ENCODE measurements around the gene PLXDC1.

The PLXDC1 gene

DNA sequence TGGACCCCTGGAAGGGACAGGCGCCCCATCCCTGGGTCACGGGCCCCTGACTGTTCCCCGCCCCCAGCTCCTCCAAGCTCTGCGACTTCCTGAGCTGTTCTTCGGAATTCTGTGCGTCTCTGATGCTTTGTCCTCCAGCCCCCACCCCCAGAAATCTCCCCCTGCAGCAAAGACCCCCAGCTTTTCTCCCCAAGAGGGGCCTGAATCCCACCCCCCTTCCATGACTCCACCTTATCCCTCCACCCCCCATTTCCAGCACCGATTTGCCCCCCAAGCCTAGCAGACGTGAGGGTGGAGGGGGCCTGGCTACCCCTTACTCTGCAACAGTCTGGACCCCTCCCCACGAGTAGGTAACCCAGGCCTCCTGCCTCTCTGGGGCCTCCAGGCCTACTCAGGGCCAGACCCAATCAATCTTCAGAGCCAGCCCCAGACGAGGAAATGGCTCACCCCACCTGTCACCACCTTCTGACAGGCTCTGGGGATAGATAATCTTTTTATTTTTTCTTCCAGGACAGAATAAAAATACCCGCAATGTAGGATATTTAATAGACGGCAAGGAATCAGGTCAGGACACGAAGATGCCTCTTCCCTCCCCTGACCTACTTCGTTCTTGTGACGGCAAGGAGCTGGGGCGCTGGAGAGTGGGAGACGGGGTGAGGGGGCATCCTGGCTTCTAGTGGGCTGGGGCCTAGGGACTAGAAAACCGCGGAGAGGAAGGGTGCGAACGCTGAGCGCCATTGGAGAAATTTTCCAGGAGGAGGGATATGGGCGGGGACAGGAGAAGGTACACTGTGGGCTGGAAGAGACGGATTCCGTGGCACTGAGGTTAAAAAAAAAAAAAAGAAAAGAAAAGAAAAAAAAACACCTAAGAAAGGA, 744 bp upstream of the PLXDC1 start:
- H3K27me3 Mint-ChIP-seq: peaks cover 13% of the 10 kb centered on the region
- H3K4me3 Mint-ChIP-seq: peak overlapping the region; percentile 96
- peaks cover 6% of the 10 kb centered on the region for H3K36me3 Mint-ChIP-seq (ENCODE audit: low read depth)
- H3K9me3 Mint-ChIP-seq: no peaks in the 10 kb centered on the region
- H3K4me1 Mint-ChIP-seq (ENCODE audit: low read depth): peaks cover 44% of the 10 kb centered on the region
- peak overlapping the region; percentile 26 for H3K27ac Mint-ChIP-seq

GRCh38 chr17:39150795-39151149, 665 bp downstream of the PLXDC1 start:
- H3K4me1 Mint-ChIP-seq (ENCODE audit: low read depth): peaks cover 44% of the 10 kb centered on the region
- peak overlapping the region; percentile 47 for H3K4me3 Mint-ChIP-seq
- no peak overlapping the region for H3K27ac Mint-ChIP-seq
- H3K9me3 Mint-ChIP-seq: no peaks in the 10 kb centered on the region
- peaks cover 13% of the 10 kb centered on the region for H3K27me3 Mint-ChIP-seq
- peaks cover 6% of the 10 kb centered on the region for H3K36me3 Mint-ChIP-seq (ENCODE audit: low read depth)

- Mint-ChIP-seq H3K27ac (no peak overlapping the region), H3K4me1 (ENCODE audit: low read depth) (peaks cover 44% of the 10 kb centered on the region), H3K4me3 (no peak overlapping the region), H3K36me3 (ENCODE audit: low read depth) (peaks cover 6% of the 10 kb centered on the region), H3K9me3 (no peaks in the 10 kb centered on the region), H3K27me3 (peaks cover 13% of the 10 kb centered on the region)
Measured at GRCh38 chr17:39150104-39150634, 1.3 kb downstream of the PLXDC1 start.

GRCh38 chr17:39147221-39148185, 3.9 kb downstream of the PLXDC1 start:
- Mint-ChIP-seq H3K36me3 (ENCODE audit: low read depth) (no peaks in the 10 kb centered on the region), H3K27me3 (peaks cover 4% of the 10 kb centered on the region)

DNA sequence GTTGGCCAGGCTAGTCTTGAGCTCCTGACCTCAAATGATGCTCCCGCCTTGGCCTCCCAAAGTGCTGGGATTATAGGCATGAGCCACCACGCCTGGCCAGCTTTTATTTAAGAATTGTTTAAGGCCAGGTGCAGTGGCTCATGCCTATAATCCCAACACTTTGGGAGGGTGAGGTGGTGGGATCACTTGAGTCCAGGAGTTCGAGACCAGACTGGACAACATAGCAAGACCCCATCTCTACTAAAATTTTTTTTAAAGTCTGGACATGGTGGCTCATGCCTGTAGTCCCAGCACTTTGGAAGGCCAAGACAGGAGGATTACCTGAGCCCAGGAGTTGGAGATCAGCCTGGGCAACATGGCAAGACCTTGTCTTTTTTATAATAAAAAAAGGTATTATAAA, 5.2 kb downstream of the PLXDC1 start:
- no peak overlapping the region for H3K4me3 Mint-ChIP-seq
- no peaks in the 10 kb centered on the region for H3K9me3 Mint-ChIP-seq
- H3K27ac Mint-ChIP-seq: no peak overlapping the region
- peaks cover 10% of the 10 kb centered on the region for H3K4me1 Mint-ChIP-seq (ENCODE audit: low read depth)
- peaks cover 4% of the 10 kb centered on the region for H3K27me3 Mint-ChIP-seq
- no peaks in the 10 kb centered on the region for H3K36me3 Mint-ChIP-seq (ENCODE audit: low read depth)

More at GRCh38 chr17:39147221-39148185, 3.9 kb downstream of the PLXDC1 start:
- Mint-ChIP-seq H3K4me3 (no peak overlapping the region), H3K4me1 (ENCODE audit: low read depth) (peaks cover 19% of the 10 kb centered on the region), H3K9me3 (no peaks in the 10 kb centered on the region), H3K27ac (no peak overlapping the region)

DNA sequence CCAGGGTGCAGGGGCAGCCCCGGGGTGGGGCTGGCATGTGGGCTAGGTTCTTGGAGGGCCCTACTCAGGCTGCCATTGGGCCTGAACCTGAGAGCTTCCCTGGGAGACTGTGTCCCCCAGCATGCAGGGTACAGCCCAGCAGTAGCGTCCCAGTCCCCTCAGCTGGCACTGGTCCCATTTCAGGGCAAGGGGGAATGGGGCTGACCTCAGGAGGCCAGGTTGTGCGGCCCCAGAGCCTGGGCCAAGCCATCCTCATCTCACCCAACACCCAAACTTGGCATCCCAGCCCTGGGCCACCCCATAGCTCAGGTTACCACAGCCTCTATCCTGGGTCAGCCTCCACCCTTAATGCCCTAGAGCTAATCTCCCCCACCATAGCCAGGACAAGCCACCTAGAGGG, 6.3 kb downstream of the PLXDC1 start:
- Mint-ChIP-seq H3K27ac (no peak overlapping the region), H3K4me3 (no peak overlapping the region), H3K36me3 (ENCODE audit: low read depth) (no peaks in the 10 kb centered on the region), H3K4me1 (ENCODE audit: low read depth) (peaks cover under 1% of the 10 kb centered on the region), H3K27me3 (no peaks in the 10 kb centered on the region), H3K9me3 (no peaks in the 10 kb centered on the region)

DNA sequence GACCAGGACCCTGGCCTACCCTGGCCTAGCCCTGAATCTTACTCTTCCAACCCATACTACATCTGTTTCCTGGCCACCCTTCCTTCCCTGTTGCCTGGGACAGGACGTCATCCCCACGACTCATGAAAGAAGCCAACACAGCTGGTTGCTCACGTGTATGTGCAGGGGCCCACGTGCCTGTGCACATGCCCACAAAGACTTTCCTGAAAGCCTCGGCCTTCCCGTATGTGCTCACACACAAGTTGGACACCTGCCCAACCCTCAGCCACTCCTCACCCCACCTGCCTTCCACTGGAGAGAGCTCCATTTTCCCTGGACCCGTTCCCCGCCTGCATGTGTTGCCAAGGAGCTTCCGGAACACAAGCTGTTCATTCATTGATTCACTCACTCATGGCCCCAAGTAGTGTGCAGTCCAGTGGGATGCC, 7.0 kb downstream of the PLXDC1 start:
- Mint-ChIP-seq H3K4me3 (no peak overlapping the region), H3K36me3 (ENCODE audit: low read depth) (no peaks in the 10 kb centered on the region), H3K4me1 (ENCODE audit: low read depth) (no peaks in the 10 kb centered on the region), H3K27ac (no peak overlapping the region), H3K9me3 (no peaks in the 10 kb centered on the region), H3K27me3 (no peaks in the 10 kb centered on the region)

- H3K27me3 Mint-ChIP-seq: no peaks in the 10 kb centered on the region
- no peaks in the 10 kb centered on the region for H3K9me3 Mint-ChIP-seq
- H3K4me1 Mint-ChIP-seq (ENCODE audit: low read depth): no peaks in the 10 kb centered on the region
- H3K27ac Mint-ChIP-seq: no peak overlapping the region
- H3K4me3 Mint-ChIP-seq: no peak overlapping the region
- no peaks in the 10 kb centered on the region for H3K36me3 Mint-ChIP-seq (ENCODE audit: low read depth)
Measured at GRCh38 chr17:39143552-39144093, 7.8 kb downstream of the PLXDC1 start.

GRCh38 chr17:39141915-39142664, 9.3 kb downstream of the PLXDC1 start:
- H3K4me1 Mint-ChIP-seq (ENCODE audit: low read depth): no peaks in the 10 kb centered on the region
- H3K36me3 Mint-ChIP-seq (ENCODE audit: low read depth): no peaks in the 10 kb centered on the region
- H3K27ac Mint-ChIP-seq: no peak overlapping the region

DNA sequence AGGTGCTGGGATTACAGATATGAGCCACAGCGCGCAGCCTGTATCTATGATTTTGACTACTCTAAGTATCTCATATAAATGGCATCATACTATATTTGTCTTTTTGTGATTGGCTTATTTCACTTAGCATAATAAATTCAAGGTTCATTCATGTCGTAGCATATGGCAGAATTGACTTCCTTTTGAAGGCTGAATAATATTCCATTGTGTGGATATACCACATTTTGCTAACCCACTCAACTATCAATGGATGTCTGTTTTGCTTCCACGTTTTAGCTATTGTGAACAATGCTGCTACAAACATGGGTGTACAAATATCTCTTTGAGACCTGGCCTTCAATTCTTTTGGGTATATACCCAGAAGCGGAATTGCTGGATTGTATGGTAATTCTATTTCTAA, 10.1 kb downstream of the PLXDC1 start:
- no peaks in the 10 kb centered on the region for H3K9me3 Mint-ChIP-seq
- no peaks in the 10 kb centered on the region for H3K4me1 Mint-ChIP-seq (ENCODE audit: low read depth)
- H3K27ac Mint-ChIP-seq: no peak overlapping the region
- no peak overlapping the region for H3K4me3 Mint-ChIP-seq
- H3K27me3 Mint-ChIP-seq: no peaks in the 10 kb centered on the region
- no peaks in the 10 kb centered on the region for H3K36me3 Mint-ChIP-seq (ENCODE audit: low read depth)

More at GRCh38 chr17:39141915-39142664, 9.3 kb downstream of the PLXDC1 start:
- H3K9me3 Mint-ChIP-seq: no peaks in the 10 kb centered on the region
- no peak overlapping the region for H3K4me3 Mint-ChIP-seq
- H3K27me3 Mint-ChIP-seq: no peaks in the 10 kb centered on the region

DNA sequence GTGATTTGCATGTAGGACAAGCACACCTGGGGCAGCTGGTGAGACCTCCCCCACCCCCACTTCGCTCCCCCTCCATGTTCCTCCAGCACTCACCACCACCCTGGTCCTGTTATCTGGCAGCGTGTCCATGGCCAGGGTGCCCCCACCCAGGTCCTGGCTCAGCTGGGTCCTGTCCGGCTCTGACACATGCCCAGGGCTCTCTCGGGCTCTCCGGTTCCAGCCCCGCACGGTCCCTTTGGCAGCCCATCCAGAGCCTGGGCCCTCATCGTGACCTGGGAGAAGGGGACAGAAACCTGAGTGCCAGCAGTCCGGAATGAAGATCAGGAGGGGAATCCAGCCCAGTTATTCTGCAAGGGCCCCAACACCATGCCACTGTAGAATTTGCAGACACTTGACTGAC, 11.9 kb downstream of the PLXDC1 start:
- Mint-ChIP-seq H3K4me1 (ENCODE audit: low read depth) (peaks cover 4% of the 10 kb centered on the region), H3K27me3 (no peaks in the 10 kb centered on the region), H3K36me3 (ENCODE audit: low read depth) (no peaks in the 10 kb centered on the region), H3K4me3 (no peak overlapping the region), H3K27ac (no peak overlapping the region), H3K9me3 (no peaks in the 10 kb centered on the region)

DNA sequence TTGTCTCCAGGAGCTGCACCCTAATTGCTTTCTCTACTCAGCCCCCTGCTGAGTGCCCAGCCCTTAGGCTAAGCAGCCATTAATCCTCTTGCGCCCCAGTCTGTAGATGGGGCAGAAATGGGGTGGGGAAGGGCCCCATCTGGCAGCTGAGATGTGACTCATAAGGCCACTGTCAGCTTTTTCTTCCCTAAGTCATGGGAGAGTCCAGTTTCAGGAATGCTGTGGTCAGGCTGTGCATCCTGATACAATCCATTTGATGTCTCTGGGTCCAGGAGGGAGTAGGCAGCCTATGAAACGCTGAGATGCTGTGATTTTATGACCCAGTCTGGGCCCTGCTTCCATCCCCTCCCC, 12.3 kb downstream of the PLXDC1 start:
- Mint-ChIP-seq H3K4me3 (no peak overlapping the region), H3K27me3 (no peaks in the 10 kb centered on the region), H3K4me1 (ENCODE audit: low read depth) (peaks cover 4% of the 10 kb centered on the region), H3K27ac (no peak overlapping the region), H3K9me3 (no peaks in the 10 kb centered on the region), H3K36me3 (ENCODE audit: low read depth) (no peaks in the 10 kb centered on the region)

- H3K4me1 Mint-ChIP-seq (ENCODE audit: low read depth): peaks cover 4% of the 10 kb centered on the region
- H3K27me3 Mint-ChIP-seq: no peaks in the 10 kb centered on the region
- no peaks in the 10 kb centered on the region for H3K36me3 Mint-ChIP-seq (ENCODE audit: low read depth)
- no peak overlapping the region for H3K4me3 Mint-ChIP-seq
- no peaks in the 10 kb centered on the region for H3K9me3 Mint-ChIP-seq
- no peak overlapping the region for H3K27ac Mint-ChIP-seq
Measured at GRCh38 chr17:39138431-39139160, 12.8 kb downstream of the PLXDC1 start.

- H3K36me3 Mint-ChIP-seq (ENCODE audit: low read depth): no peaks in the 10 kb centered on the region
- H3K4me3 Mint-ChIP-seq: no peak overlapping the region
- H3K27ac Mint-ChIP-seq: no peak overlapping the region
- no peaks in the 10 kb centered on the region for H3K9me3 Mint-ChIP-seq
- H3K27me3 Mint-ChIP-seq: no peaks in the 10 kb centered on the region
- peaks cover 4% of the 10 kb centered on the region for H3K4me1 Mint-ChIP-seq (ENCODE audit: low read depth)
Measured at GRCh38 chr17:39134878-39135277, 16.6 kb downstream of the PLXDC1 start.
